LNCaP clone FGC (cell line): Measurements from ENCODE around the gene BIN2.
"Not testable (repeated sequence)": the region's sequence is repeated elsewhere in the genome, so short reads cannot be mapped to it uniquely, and the experiment has no call there.

Experiments
- DNase-seq: peaks from one replicate; pipeline ENCODE4 v3.0.0-alpha.2; 2011; ENCODE audit warnings: low read depth
- H3K4me3 ChIP-seq: 2 replicates; pipeline ENCODE4 v1.5.1; 2011; ENCODE audit warnings: mild to moderate bottlenecking, low read depth, low read length, control low read depth
- TF ChIP-seq, protein P1 (sequence below): IDR thresholded peaks from 2 replicates; pipeline ENCODE4 v1.5.1; 2012; ENCODE audit warnings: mild to moderate bottlenecking; ENCODE audit not compliant: control insufficient read depth, insufficient read depth; ENCODE audit errors: extremely low read depth

BIN2 gene

DNA sequence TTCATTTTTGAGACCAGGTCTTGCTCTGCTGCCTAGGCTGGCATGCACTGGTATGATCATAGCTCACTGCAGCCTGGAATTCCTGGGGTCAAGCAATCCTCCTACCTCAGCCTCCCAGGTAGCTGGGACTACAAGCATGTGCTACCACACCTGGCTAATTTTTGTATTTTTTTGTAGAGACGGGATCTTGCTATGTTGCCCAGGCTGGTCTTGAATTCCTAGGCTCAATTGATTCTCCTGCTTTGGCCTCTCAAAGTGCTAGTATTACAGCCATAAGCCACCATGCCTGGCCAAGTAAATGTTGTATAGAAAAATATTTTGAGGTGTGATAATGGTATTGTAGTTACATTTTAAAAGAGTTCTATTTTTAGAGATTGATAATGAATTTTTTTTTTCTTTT, 12.6 kb downstream of the BIN2 start:
- DNase-seq, result no peak
- H3K4me3 ChIP-seq, result no peak overlapping the region
- TF ChIP-seq, protein P1, sequence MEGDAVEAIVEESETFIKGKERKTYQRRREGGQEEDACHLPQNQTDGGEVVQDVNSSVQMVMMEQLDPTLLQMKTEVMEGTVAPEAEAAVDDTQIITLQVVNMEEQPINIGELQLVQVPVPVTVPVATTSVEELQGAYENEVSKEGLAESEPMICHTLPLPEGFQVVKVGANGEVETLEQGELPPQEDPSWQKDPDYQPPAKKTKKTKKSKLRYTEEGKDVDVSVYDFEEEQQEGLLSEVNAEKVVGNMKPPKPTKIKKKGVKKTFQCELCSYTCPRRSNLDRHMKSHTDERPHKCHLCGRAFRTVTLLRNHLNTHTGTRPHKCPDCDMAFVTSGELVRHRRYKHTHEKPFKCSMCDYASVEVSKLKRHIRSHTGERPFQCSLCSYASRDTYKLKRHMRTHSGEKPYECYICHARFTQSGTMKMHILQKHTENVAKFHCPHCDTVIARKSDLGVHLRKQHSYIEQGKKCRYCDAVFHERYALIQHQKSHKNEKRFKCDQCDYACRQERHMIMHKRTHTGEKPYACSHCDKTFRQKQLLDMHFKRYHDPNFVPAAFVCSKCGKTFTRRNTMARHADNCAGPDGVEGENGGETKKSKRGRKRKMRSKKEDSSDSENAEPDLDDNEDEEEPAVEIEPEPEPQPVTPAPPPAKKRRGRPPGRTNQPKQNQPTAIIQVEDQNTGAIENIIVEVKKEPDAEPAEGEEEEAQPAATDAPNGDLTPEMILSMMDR, result no peak

DNA sequence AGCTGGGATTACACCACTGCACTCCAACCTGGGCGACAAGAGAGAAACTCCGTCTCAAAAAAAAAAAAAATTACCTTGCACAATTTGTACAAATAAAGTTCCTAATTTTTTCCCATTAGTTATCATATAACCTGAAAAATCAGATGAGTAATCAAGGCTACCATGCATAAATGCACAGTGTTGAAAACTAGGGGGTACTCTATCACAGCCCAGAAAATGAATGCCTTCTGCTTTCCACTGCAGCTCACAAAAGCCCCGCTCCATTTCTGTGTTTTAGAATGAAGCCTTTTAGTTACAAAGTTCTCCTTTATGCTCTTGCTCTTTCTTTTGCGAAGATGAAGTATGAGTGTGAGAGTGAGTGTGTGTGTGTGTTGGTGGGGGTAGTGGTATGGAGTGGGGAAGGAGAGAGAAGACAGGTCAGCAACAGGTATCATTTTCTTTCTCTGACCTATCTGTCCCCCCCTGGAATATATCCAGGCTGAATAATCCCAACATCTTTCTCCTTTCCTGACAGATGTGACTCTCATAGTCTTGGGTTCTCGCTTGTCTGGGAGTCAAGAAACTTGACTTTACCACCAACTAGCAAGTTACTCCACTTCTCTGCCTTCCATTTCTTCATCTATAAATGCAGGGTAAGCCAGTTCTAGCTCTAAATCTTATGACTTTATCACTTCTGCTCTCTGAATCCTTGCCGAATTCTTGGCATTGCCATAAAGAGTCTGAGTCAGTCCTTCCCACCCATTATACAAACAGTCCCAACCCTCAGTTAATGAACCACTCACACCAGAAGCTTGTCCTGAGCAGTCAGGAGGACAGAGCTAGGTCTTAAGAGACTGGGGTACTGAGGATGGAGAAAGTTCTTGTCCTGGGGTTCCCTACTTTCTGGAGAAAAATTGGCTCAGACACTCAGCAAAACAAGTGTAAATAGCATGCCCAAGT, 16.1 kb downstream of the BIN2 start:
- no peak overlapping the region for H3K4me3 ChIP-seq
- DNase-seq, result no peak
- TF ChIP-seq, protein P1, result no peak

DNA sequence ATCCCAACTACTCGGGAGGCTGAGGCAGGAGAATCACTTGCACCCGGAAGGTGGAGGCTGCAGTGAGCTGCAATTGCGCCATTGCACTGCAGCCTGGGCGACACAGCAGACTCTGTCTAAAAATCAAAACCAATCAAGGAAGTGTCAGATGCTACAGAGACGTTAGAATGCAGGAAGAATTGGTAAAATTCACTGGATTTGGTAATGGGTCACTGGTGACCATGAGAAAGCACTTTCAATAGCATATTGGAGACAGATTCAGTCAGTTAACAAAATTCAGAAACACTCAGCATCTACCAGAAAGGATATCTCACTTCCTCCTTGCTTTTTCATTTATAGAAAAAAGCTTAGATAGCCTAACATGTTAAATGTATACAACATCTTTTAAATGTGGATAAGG, 17.5 kb downstream of the BIN2 start:
- no peak for DNase-seq
- TF ChIP-seq, protein P1, result no peak
- H3K4me3 ChIP-seq, result no peak overlapping the region

DNA sequence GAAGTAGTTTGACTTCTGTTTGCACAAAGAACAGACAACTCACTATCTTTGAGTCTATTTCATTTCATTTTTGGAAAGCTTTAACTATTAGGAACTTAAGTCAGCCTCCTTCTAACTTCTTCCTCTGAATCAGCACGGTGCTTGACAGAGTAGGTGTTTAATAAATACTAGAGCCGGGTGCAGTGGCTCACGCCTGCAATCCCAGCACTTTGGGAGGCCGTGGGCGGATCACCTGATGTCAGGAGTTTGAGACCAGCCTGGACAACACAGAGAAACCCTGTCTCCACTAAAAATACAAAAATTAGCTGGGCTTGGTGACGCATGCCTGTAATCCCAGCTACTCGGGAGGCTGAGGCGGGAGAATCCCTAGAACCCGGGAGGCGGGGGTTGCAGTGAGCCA, 23.2 kb downstream of the BIN2 start:
- H3K4me3 ChIP-seq, DNase-seq: not testable (repeated sequence)

DNA sequence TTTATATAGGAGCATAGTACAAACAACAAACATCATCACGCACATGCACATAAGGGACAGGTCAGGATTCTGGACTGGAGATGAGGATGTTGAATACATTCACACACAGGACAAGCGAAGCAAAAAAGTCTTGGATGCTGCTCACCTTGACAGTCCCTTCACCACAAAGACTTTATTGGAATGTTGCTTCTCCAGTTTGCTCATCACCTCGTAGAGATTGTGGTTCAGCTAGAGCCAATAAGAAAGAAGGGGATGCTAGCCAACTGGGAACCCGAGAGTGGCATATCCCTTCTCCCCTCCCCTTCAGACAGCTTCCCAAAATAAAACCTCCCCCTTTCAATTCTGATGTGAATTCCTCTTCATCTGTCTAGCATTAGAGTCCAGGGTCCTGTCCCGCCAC, 28.3 kb downstream of the BIN2 start:
- TF ChIP-seq, protein P1, result no peak
- DNase-seq, result no peak
- H3K4me3 ChIP-seq, result no peak overlapping the region

DNA sequence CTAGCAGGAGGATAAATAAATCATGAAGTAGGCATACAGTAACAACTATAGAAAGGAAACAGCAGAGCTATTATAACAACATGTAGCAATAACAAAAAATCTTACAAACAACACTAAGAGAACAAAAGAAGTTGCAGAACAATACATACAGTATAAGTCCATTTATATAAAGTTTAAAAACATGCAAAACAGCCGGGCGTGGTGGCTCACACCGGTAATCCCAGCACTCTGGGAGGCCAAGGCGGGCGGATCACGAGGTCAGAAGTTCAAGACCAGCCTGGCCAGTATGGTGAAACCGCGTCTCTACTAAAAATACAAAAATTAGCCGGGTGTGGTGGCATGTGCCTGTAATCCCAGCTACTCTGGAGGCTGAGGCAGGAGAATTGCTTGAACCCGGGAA, 29.9 kb downstream of the BIN2 start:
- H3K4me3 ChIP-seq, DNase-seq: not testable (repeated sequence)

DNA sequence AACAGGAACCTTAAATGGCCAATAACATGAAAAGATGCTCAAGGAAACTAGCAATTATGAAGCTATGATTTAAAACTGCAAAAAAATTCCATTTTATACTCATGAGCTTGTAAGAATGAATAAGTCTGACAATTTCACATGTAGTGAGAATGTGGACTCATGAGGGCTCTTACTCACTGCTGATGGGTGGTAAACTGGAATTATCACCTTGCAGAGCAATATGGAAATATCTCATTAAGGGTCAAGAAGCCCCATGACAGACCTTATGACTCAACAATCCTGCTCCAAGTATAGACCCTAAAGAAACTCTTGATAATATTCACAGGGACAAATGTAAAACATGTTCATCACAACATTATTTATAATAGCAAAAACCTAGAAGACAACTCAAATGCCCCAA, 30.3 kb downstream of the BIN2 start:
- TF ChIP-seq, protein P1, result no peak
- no peak overlapping the region for H3K4me3 ChIP-seq
- DNase-seq, result no peak
